ENCODE measurements around the gene MET.

The MET gene

GRCh38 chr7:116762971-116763370 lies 91.0 kb downstream of the MET start:
- Histone ChIP-seq H3K9me3 (ENCODE audit: control insufficient read depth in 5 of 5, low read length in 5 of 5) (no peaks in the 10 kb centered on the region), H3K27me3 (ENCODE audit: control insufficient read depth in 5 of 5, insufficient read depth in 4 of 5, low read length in 5 of 5) (no peaks in the 10 kb centered on the region), H3K4me3 (ENCODE audit: low read depth in 1 of 5, low read length in 5 of 5) (no peak overlapping the region), H3K4me1 (ENCODE audit: control insufficient read depth in 5 of 5, insufficient read depth in 5 of 5, low read length in 5 of 5) (no peaks in the 10 kb centered on the region), H3K9ac (ENCODE audit: low read length in 5 of 5) (no peak overlapping the region), H3K27ac (ENCODE audit: low read depth, low read length) (no peak overlapping the region), H3K36me3 (ENCODE audit: control insufficient read depth in 5 of 5, insufficient read depth in 5 of 5, low read length in 5 of 5) (no peaks in the 10 kb centered on the region)

GRCh38 chr7:116763647-116764046 lies 91.7 kb downstream of the MET start:
- H3K27ac ChIP-seq (ENCODE audit: low read depth, low read length), result no peak overlapping the region
- no peak overlapping the region for H3K4me3 ChIP-seq (ENCODE audit: low read depth in 1 of 5, low read length in 5 of 5)
- no peaks in the 10 kb centered on the region for H3K4me1 ChIP-seq (ENCODE audit: control insufficient read depth in 5 of 5, insufficient read depth in 5 of 5, low read length in 5 of 5)
- H3K36me3 ChIP-seq (ENCODE audit: control insufficient read depth in 5 of 5, insufficient read depth in 5 of 5, low read length in 5 of 5), result no peaks in the 10 kb centered on the region
- no peaks in the 10 kb centered on the region for H3K27me3 ChIP-seq (ENCODE audit: control insufficient read depth in 5 of 5, insufficient read depth in 4 of 5, low read length in 5 of 5)
- no peaks in the 10 kb centered on the region for H3K9me3 ChIP-seq (ENCODE audit: control insufficient read depth in 5 of 5, low read length in 5 of 5)
- H3K9ac ChIP-seq (ENCODE audit: low read length in 5 of 5), result no peak overlapping the region

DNA sequence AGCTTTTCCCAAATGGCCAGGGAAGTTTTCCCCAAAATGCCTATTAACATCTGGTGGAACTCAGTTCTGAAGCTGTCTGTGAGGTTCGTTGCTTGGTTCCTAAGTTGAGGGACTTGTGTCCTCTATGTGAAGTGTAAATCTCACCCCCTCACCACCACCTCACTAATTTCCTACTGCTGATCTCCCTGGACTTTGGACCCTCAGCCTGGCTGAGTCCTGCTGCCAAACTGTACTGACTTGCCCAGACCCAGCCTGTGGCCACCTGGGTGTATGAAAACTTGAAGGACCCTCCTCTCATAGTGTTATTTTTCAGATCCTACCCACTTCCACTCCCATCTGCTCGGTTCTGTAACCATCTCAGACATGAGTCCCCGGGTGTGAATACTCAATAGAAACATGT lies 94.9 kb downstream of the MET start:
- no peaks in the 10 kb centered on the region for H3K36me3 ChIP-seq (ENCODE audit: control insufficient read depth in 5 of 5, insufficient read depth in 5 of 5, low read length in 5 of 5)
- no peak overlapping the region for H3K9ac ChIP-seq (ENCODE audit: low read length in 5 of 5)
- no peaks in the 10 kb centered on the region for H3K9me3 ChIP-seq (ENCODE audit: control insufficient read depth in 5 of 5, low read length in 5 of 5)
- peaks cover 0 to 14% (median 0%) of the 10 kb centered on the region in 5 donors for H3K4me1 ChIP-seq (ENCODE audit: control insufficient read depth in 5 of 5, insufficient read depth in 5 of 5, low read length in 5 of 5)
- H3K27me3 ChIP-seq (ENCODE audit: control insufficient read depth in 5 of 5, insufficient read depth in 4 of 5, low read length in 5 of 5), result no peaks in the 10 kb centered on the region
- H3K27ac ChIP-seq (ENCODE audit: low read depth, low read length), result no peak overlapping the region
- no peak overlapping the region for H3K4me3 ChIP-seq (ENCODE audit: low read depth in 1 of 5, low read length in 5 of 5)

- no peak overlapping the region for H3K9ac ChIP-seq (ENCODE audit: low read length in 5 of 5)
- H3K27ac ChIP-seq (ENCODE audit: low read depth, low read length), result no peak overlapping the region
- peaks cover 0 to 14% (median 0%) of the 10 kb centered on the region in 5 donors for H3K4me1 ChIP-seq (ENCODE audit: control insufficient read depth in 5 of 5, insufficient read depth in 5 of 5, low read length in 5 of 5)
- no peaks in the 10 kb centered on the region for H3K27me3 ChIP-seq (ENCODE audit: control insufficient read depth in 5 of 5, insufficient read depth in 4 of 5, low read length in 5 of 5)
- H3K9me3 ChIP-seq (ENCODE audit: control insufficient read depth in 5 of 5, low read length in 5 of 5), result no peaks in the 10 kb centered on the region
- no peak overlapping the region for H3K4me3 ChIP-seq (ENCODE audit: low read depth in 1 of 5, low read length in 5 of 5)
- H3K36me3 ChIP-seq (ENCODE audit: control insufficient read depth in 5 of 5, insufficient read depth in 5 of 5, low read length in 5 of 5), result no peaks in the 10 kb centered on the region
These were observed 97.5 kb downstream of the MET start for GRCh38 chr7:116769546-116769945.

- Histone ChIP-seq H3K27ac (ENCODE audit: low read depth, low read length) (no peak overlapping the region), H3K27me3 (ENCODE audit: control insufficient read depth in 5 of 5, insufficient read depth in 4 of 5, low read length in 5 of 5) (no peaks in the 10 kb centered on the region), H3K9me3 (ENCODE audit: control insufficient read depth in 5 of 5, low read length in 5 of 5) (no peaks in the 10 kb centered on the region), H3K9ac (ENCODE audit: low read length in 5 of 5) (no peak overlapping the region), H3K4me1 (ENCODE audit: control insufficient read depth in 5 of 5, insufficient read depth in 5 of 5, low read length in 5 of 5) (peaks cover 0 to 15% (median 0%) of the 10 kb centered on the region in 5 donors), H3K4me3 (ENCODE audit: low read depth in 1 of 5, low read length in 5 of 5) (no peak overlapping the region), H3K36me3 (ENCODE audit: control insufficient read depth in 5 of 5, insufficient read depth in 5 of 5, low read length in 5 of 5) (no peaks in the 10 kb centered on the region)
These were observed 98.9 kb downstream of the MET start for GRCh38 chr7:116770941-116771340.

GRCh38 chr7:116771640-116772039 lies 99.6 kb downstream of the MET start:
- H3K36me3 ChIP-seq (ENCODE audit: control insufficient read depth in 5 of 5, insufficient read depth in 5 of 5, low read length in 5 of 5), result no peaks in the 10 kb centered on the region
- H3K4me1 ChIP-seq (ENCODE audit: control insufficient read depth in 5 of 5, insufficient read depth in 5 of 5, low read length in 5 of 5), result peaks cover 0 to 16% (median 0%) of the 10 kb centered on the region in 5 donors
- H3K27me3 ChIP-seq (ENCODE audit: control insufficient read depth in 5 of 5, insufficient read depth in 4 of 5, low read length in 5 of 5), result no peaks in the 10 kb centered on the region
- H3K9me3 ChIP-seq (ENCODE audit: control insufficient read depth in 5 of 5, low read length in 5 of 5), result no peaks in the 10 kb centered on the region
- H3K9ac ChIP-seq (ENCODE audit: low read length in 5 of 5), result no peak overlapping the region
- no peak overlapping the region for H3K4me3 ChIP-seq (ENCODE audit: low read depth in 1 of 5, low read length in 5 of 5)
- H3K27ac ChIP-seq (ENCODE audit: low read depth, low read length), result no peak overlapping the region

DNA sequence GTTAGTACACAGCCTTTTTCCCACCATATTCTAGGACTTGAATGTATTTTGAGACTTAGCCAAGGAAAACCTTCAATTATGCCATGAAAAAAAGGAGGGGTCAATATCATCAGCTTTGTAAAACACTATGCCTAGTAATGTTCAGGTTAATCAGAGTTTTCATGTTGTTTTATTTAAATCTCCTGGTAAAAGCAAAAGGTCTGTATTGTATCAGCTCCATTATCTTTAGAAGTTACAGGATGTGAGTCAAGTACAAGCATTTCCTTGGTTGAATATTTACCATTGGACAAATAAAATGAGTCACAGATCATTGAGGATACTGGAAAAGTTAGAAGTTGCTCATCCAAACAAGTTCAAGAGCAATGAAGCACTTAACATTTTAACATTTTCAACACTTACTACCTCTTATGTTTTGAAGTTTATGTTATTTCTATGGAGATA lies 100.4 kb downstream of the MET start:
- Histone ChIP-seq H3K27ac (ENCODE audit: low read depth, low read length) (peak overlapping the region; percentile 11), H3K36me3 (ENCODE audit: control insufficient read depth in 5 of 5, insufficient read depth in 5 of 5, low read length in 5 of 5) (no peaks in the 10 kb centered on the region), H3K4me3 (ENCODE audit: low read depth in 1 of 5, low read length in 5 of 5) (no peak overlapping the region), H3K27me3 (ENCODE audit: control insufficient read depth in 5 of 5, insufficient read depth in 4 of 5, low read length in 5 of 5) (no peaks in the 10 kb centered on the region), H3K9me3 (ENCODE audit: control insufficient read depth in 5 of 5, low read length in 5 of 5) (no peaks in the 10 kb centered on the region), H3K9ac (ENCODE audit: low read length in 5 of 5) (no peak overlapping the region), H3K4me1 (ENCODE audit: control insufficient read depth in 5 of 5, insufficient read depth in 5 of 5, low read length in 5 of 5) (peaks cover 0 to 16% (median 0%) of the 10 kb centered on the region in 5 donors)

DNA sequence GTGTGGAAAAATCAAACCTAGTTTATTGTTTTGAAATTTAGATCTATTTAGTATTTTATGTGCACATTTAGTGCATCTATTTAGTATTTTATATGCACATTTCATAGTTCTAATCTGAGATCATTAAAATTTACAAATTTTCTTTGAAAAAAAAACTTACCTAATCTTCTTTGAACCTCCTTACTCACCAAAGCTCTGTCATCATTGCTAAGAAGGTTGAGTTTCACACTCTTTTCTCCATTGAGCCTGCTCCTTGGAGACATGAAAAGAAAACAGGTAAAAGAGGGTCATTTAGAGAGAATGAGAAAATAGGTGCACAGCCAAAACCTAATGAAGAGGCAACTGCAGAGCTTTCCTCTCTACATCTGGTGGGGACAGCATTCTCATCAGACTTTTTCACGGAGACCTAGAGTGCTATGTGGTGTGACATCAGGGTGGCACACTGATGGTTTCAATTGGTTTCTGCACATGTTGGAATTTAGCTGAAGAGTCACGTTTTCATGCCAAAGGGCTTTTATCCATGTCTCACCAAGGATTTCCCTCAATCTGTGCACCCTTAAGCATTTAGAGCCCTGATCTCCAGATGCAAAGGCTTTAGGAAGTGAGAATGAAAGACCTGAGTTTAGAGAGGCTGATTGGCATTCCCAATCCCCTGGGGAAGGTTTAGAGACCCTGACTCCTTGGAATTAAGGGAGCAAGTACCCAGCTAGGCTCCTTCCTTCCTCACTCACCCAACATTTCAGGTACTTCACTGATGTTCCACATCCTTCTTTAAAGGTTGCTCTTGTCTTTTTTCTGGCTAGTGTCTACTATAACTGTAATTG lies 101.1 kb downstream of the MET start:
- H3K27ac ChIP-seq (ENCODE audit: low read depth, low read length), result no peak overlapping the region
- no peak overlapping the region for H3K9ac ChIP-seq (ENCODE audit: low read length in 5 of 5)
- H3K4me3 ChIP-seq (ENCODE audit: low read depth in 1 of 5, low read length in 5 of 5), result no peak overlapping the region
- no peaks in the 10 kb centered on the region for H3K27me3 ChIP-seq (ENCODE audit: control insufficient read depth in 5 of 5, insufficient read depth in 4 of 5, low read length in 5 of 5)
- H3K9me3 ChIP-seq (ENCODE audit: control insufficient read depth in 5 of 5, low read length in 5 of 5), result no peaks in the 10 kb centered on the region
- peaks cover 0 to 16% (median 4%) of the 10 kb centered on the region in 5 donors for H3K4me1 ChIP-seq (ENCODE audit: control insufficient read depth in 5 of 5, insufficient read depth in 5 of 5, low read length in 5 of 5)
- no peaks in the 10 kb centered on the region for H3K36me3 ChIP-seq (ENCODE audit: control insufficient read depth in 5 of 5, insufficient read depth in 5 of 5, low read length in 5 of 5)

DNA sequence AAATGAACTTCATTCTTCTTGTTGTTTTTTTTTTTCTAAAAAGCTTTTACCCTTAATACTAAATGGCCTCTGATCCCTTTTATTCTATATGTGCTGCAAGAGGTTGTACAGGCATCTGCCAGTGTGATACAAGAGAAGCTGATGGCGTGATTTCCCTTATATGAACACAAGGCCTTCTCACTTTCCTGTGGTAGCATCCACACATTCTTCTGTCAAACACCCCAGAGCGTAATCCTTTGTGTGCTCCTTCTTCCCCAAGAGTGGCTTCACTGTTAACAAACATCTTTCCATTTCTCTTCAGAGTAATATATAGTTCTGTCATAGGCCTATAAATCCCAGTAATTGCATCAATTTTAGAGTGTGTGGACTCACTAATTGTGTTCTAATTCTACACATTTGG lies 104.0 kb downstream of the MET start:
- H3K27me3 ChIP-seq (ENCODE audit: control insufficient read depth in 5 of 5, insufficient read depth in 4 of 5, low read length in 5 of 5), result no peaks in the 10 kb centered on the region
- no peak overlapping the region for H3K27ac ChIP-seq (ENCODE audit: low read depth, low read length)
- H3K9me3 ChIP-seq (ENCODE audit: control insufficient read depth in 5 of 5, low read length in 5 of 5), result no peaks in the 10 kb centered on the region
- H3K36me3 ChIP-seq (ENCODE audit: control insufficient read depth in 5 of 5, insufficient read depth in 5 of 5, low read length in 5 of 5), result no peaks in the 10 kb centered on the region
- H3K4me3 ChIP-seq (ENCODE audit: low read depth in 1 of 5, low read length in 5 of 5), result no peak overlapping the region
- peaks cover 0 to 7% (median 4%) of the 10 kb centered on the region in 5 donors for H3K4me1 ChIP-seq (ENCODE audit: control insufficient read depth in 5 of 5, insufficient read depth in 5 of 5, low read length in 5 of 5)
- no peak overlapping the region for H3K9ac ChIP-seq (ENCODE audit: low read length in 5 of 5)

DNA sequence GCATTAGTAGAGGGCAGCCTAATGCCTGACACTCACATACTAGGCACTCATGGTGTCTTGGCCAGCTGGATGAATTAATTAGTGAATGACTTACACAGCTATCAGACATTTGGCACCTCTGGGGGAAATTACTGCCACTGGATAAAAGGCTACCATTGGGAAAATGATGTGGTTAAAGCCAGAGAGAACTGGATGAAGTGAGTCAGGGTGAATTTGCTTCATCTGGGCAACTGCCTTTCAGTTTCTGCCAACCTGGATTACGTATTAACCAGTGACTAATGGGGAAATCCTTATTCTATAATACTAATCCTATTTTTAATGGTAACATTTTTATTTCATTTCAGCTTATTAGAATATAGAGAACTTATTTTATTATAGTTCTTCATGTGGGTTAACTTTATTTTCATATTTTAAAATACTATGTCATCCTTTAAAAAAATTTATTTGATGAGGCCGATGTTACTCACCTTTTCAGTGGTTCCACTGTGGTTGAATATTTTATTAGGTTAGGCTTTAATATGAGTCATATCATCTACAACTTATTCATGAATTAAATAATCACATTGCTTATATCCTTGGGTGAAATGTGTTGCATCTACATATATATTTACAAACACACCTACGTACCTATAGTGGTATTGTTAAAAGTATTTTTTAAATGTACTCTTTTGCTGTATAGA lies 104.8 kb downstream of the MET start:
- Histone ChIP-seq H3K9ac (ENCODE audit: low read length in 5 of 5) (no peak overlapping the region), H3K4me1 (ENCODE audit: control insufficient read depth in 5 of 5, insufficient read depth in 5 of 5, low read length in 5 of 5) (peaks cover 0 to 7% (median 3%) of the 10 kb centered on the region in 5 donors), H3K4me3 (ENCODE audit: low read depth in 1 of 5, low read length in 5 of 5) (no peak overlapping the region), H3K36me3 (ENCODE audit: control insufficient read depth in 5 of 5, insufficient read depth in 5 of 5, low read length in 5 of 5) (no peaks in the 10 kb centered on the region), H3K9me3 (ENCODE audit: control insufficient read depth in 5 of 5, low read length in 5 of 5) (no peaks in the 10 kb centered on the region), H3K27me3 (ENCODE audit: control insufficient read depth in 5 of 5, insufficient read depth in 4 of 5, low read length in 5 of 5) (no peaks in the 10 kb centered on the region), H3K27ac (ENCODE audit: low read depth, low read length) (no peak overlapping the region)
